B cell (primary cell): ENCODE data around the gene GLIPR1. TPM values are rescaled to one million over a fixed set of nuclear protein-coding genes. Genes with fewer than 3 reads are reported as not detected.

Source experiments
- ATAC-seq: fragments of 200-7000 bp; cut with Tn5 transposase; one replicate; pipeline ENCODE4 v1.10.0; 2021; ENCODE audit warnings: low read depth, mild to moderate bottlenecking, moderate number of reproducible peaks, moderate library complexity
- CTCF ChIA-PET: fragments of 350-600 bp; sonication (Branson Sonifier 250); formaldehyde crosslinking; loops from one replicate; lab custom pipeline; 2021; ENCODE audit warnings: antibody characterized with exemption, inconsistent platforms; lab: Charles Lee
- POLR2A ChIA-PET: fragments of 350-600 bp; sonication (Branson Sonifier 250); formaldehyde crosslinking; loops from one replicate; lab custom pipeline; 2021; ENCODE audit warnings: antibody characterized with exemption; lab: Charles Lee
- DNase-seq: peaks from one replicate; pipeline ENCODE4 v3.0.0; 2013
- H2AFZ ChIP-seq: 2 replicates; pipeline ENCODE4 v1.6.1; 2012; ENCODE audit warnings: mild to moderate bottlenecking, low read depth, low read length; ENCODE audit not compliant: insufficient read depth, poor library complexity, severe bottlenecking
- H3K27ac ChIP-seq, 2 donors: 1 replicate in 1 of 2; 2 replicates in 1 of 2; pipeline ENCODE4 v1.5.1; 2012 to 2013; ENCODE audit warnings: low read length in 2 of 2, mild to moderate bottlenecking in 2 of 2, moderate library complexity in 1 of 2
- H3K27me3 ChIP-seq, 4 experiments: fragments of 200-600 bp in 1 of 4; sonication (generic) in 1 of 4; replicated peaks in 1 of 4; 1 replicate in 2 of 4; 2 replicates in 2 of 4; pipeline versions ENCODE4 v1.6.1 to v1.7.0; 2013 to 2016; ENCODE audit warnings: low read length in 3 of 4, mild to moderate bottlenecking in 2 of 4, mixed read lengths in 1 of 4, moderate library complexity in 1 of 4; ENCODE audit not compliant: insufficient read depth in 4 of 4, control insufficient read depth in 3 of 4; ENCODE audit errors: control extremely low read depth in 1 of 4
- H3K36me3 ChIP-seq, 2 experiments: replicated peaks in 1 of 2; 1 replicate in 1 of 2; 2 replicates in 1 of 2; pipeline versions ENCODE4 v1.6.1 to v1.7.1; 2013; ENCODE audit warnings: low read length in 1 of 2; ENCODE audit not compliant: insufficient read depth in 2 of 2, control insufficient read depth in 1 of 2; ENCODE audit errors: control extremely low read depth in 1 of 2, extremely low read depth in 1 of 2
- H3K4me1 ChIP-seq, 2 donors: fragments of 200-600 bp in 1 of 2; sonication (generic) in 1 of 2; 1 replicate in 1 of 2; 2 replicates in 1 of 2; pipeline versions ENCODE4 v1.5.1 to v1.6.1; 2013 to 2017; ENCODE audit warnings: low read length in 2 of 2; ENCODE audit not compliant: control insufficient read depth in 2 of 2, insufficient read depth in 2 of 2
- H3K4me2 ChIP-seq: replicated peaks from 2 replicates; pipeline ENCODE3; 2012; ENCODE audit warnings: mild to moderate bottlenecking, low read depth, low read length; ENCODE audit not compliant: poor library complexity, severe bottlenecking
- H3K4me3 ChIP-seq, 5 experiments: fragments of 200-600 bp in 1 of 5; sonication (generic) in 1 of 5; 1 replicate in 3 of 5; 2 replicates in 2 of 5; pipeline versions ENCODE4 v1.5.1 to v1.7.0; 2011 to 2016; ENCODE audit warnings: low read length in 4 of 5, mild to moderate bottlenecking in 4 of 5, low read depth in 2 of 5, control low read depth in 1 of 5, moderate library complexity in 1 of 5; ENCODE audit not compliant: insufficient read depth in 1 of 5; ENCODE audit errors: control extremely low read depth in 1 of 5, extremely low read depth in 1 of 5
- H3K79me2 ChIP-seq: fragments of 200-600 bp; sonication (generic); one replicate; pipeline ENCODE4 v1.6.0; 2016; ENCODE audit warnings: low read length; ENCODE audit not compliant: control insufficient read depth, insufficient read depth
- H3K9ac ChIP-seq: fragments of 200-600 bp; sonication (generic); 2 replicates; pipeline ENCODE4 v1.6.1; 2017; ENCODE audit warnings: mild to moderate bottlenecking, low read length, moderate library complexity
- H3K9me3 ChIP-seq, 3 donors: one replicate each; pipeline versions ENCODE4 v1.6.1 to v1.7.1; 2013; ENCODE audit warnings: low read length in 2 of 3; ENCODE audit not compliant: control insufficient read depth in 2 of 3, insufficient read depth in 1 of 3; ENCODE audit errors: control extremely low read depth in 1 of 3
- H4K20me1 ChIP-seq: 2 replicates; pipeline ENCODE4 v1.6.0; 2012; ENCODE audit warnings: mild to moderate bottlenecking, low read length; ENCODE audit not compliant: insufficient read depth, control insufficient read depth, poor library complexity, severe bottlenecking
- H3K27ac Mint-ChIP-seq: one replicate; pipeline ENCODE4 v1.8.0; 2021; ENCODE audit warnings: mixed read lengths
- H3K27me3 Mint-ChIP-seq: one replicate; pipeline ENCODE4 v1.8.0; 2021; ENCODE audit warnings: mixed read lengths
- H3K4me1 Mint-ChIP-seq: one replicate; pipeline ENCODE4 v1.8.0; 2021; ENCODE audit warnings: mixed read lengths
- H3K4me3 Mint-ChIP-seq: one replicate; pipeline ENCODE4 v1.8.0; 2021; ENCODE audit warnings: mixed read lengths
- H3K9me3 Mint-ChIP-seq: one replicate; pipeline ENCODE4 v1.8.0; 2022; ENCODE audit warnings: mixed read lengths; ENCODE audit not compliant: insufficient read depth
- EZH2 ChIP-seq: IDR thresholded peaks from 2 replicates; pipeline ENCODE4 v1.6.1; 2012; ENCODE audit warnings: borderline replicate concordance, low read depth, mild to moderate bottlenecking, moderate library complexity, low read length; ENCODE audit not compliant: insufficient read depth, poor library complexity, severe bottlenecking
- WGBS: methylation state at CpG from one replicate; pipeline ENCODE4 v1.1.5; 2013; ENCODE audit warnings: missing lambda C conversion rate; ENCODE audit not compliant: insufficient coverage; 5-methylcytosine and 5-hydroxymethylcytosine counted together
- intact Hi-C: fragments of 100-400 bp; cut with micrococcal nuclease; formaldehyde crosslinking; loops from one replicate; pipeline ENCODE4 v1.10.0; 2022
- polyA plus RNA-seq: library from polyadenylated mRNA; depleted of rRNA; stranded (reverse); fragments of >200 nt; gene quantifications from 2 replicates; pipeline ENCODE4 v1.2.3, GENCODE V29; 2012
- total RNA-seq, 2 donors: library from RNA; stranded (reverse); fragments of 120-200 nt in 1 of 2; gene quantifications; 1 replicate in 1 of 2; 2 replicates in 1 of 2; pipeline versions ENCODE4 v1.2.3 to v1.2.4, GENCODE V29; 2013 to 2022
- TF ChIP-seq, protein P1 (sequence below): fragments of 200-600 bp; IDR thresholded peaks from one replicate; pipeline ENCODE4 v1.8.0; 2022; ENCODE audit warnings: antibody characterized with exemption, mild to moderate bottlenecking

The GLIPR1 gene
- total and polyA plus RNA-seq, 2 donors (not counting 1 experiment from before 2014, with no cell fraction given) = 52.3 to 117 TPM

DNA sequence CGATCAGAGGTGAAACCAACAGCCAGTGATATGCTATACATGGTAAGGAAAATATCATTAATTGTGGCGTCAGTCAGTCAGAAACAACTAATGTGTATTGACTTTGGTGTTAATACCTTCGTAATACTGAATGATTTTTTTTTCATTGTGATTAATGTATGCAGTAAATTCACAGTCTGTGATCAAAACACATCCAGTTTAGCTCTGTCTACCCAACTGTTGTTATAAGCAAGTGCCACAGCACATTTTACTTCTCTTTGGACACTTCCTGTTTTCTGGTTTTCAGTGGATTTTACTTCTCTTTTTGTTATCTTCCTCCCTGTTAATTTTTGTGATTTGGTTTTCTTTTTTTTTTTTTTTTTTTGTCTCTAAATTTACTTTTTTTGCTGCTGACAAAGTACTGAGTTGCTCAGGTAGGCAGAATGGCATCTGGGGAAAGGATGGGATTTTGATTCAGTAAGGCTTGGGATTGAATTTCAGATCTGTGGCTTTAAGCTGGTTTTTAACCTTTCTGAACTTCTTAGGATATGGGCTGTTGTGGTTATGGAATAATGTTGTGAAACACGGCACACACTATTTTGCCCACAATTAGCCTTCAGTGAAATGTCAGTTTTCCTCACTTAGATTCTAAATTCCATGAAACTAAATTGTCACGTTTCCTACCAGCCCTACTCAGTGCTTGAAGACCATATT lies 604 bp downstream of the GLIPR1 start:
- intact Hi-C loops = loop anchor here (1.0 to 5.0 kb wide), 6 partner anchors 44 to 1282 kb away; partner anchors contain the start of genes GLIPR1L2 and OSBPL8
- H3K4me1 Mint-ChIP-seq = peaks cover 76% of the 10 kb centered on the region

DNA sequence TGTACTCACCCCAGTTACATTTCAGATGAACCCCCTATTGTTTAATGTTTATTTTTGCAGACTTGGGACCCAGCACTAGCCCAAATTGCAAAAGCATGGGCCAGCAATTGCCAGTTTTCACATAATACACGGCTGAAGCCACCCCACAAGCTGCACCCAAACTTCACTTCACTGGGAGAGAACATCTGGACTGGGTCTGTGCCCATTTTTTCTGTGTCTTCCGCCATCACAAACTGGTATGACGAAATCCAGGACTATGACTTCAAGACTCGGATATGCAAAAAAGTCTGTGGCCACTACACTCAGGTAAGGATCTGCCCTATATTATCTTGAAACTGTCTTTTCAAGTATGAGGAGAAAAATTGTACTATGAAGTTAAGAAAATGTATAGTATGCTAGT lies 1.2 kb downstream of the GLIPR1 start:
- ChIA-PET POLR2A (interaction anchor here (1.0 to 2.5 kb wide), 2 partner anchors 19 to 91 kb away, joined by 3 to 9 read pairs; partner anchors contain the start of gene GLIPR1L2), CTCF (interaction anchor here (1.1 to 10.9 kb wide), 8 partner anchors 7 to 147 kb away, joined by 4 to 124 read pairs (median 20); partner anchors contain the start of genes GLIPR1L1, GLIPR1L2 and KRR1)
- Mint-ChIP-seq H3K4me3 (peak overlapping the region; percentile 98), H3K4me1 (peaks cover 77% of the 10 kb centered on the region), H3K27ac (peak overlapping the region; percentile 99), H3K9me3 (no peaks in the 10 kb centered on the region), H3K27me3 (no peaks in the 10 kb centered on the region)
- Histone ChIP-seq H3K36me3 (peaks cover 2 to 27% of the 10 kb centered on the region in 2 experiments), H3K27ac (peak overlapping the region; percentile 75 to 79), H3K79me2 (peaks cover 57% of the 10 kb centered on the region), H3K27me3 (no peaks in the 10 kb centered on the region), H3K9me3 (no peaks in the 10 kb centered on the region), H3K4me2 (peak overlapping the region; percentile 73), H2AFZ (peak overlapping the region; percentile 9), H3K4me3 (peak overlapping the region; percentile 66 to 98 (median 80)), H4K20me1 (no peaks in the 10 kb centered on the region), H3K9ac (peak overlapping the region; percentile 74), H3K4me1 (peaks cover 64 to 67% of the 10 kb centered on the region in 2 donors)
- intact Hi-C loops = loop anchor here (1.0 to 5.0 kb wide), 6 partner anchors 45 to 1281 kb away; partner anchors contain the start of genes GLIPR1L2 and OSBPL8
- DNase-seq (peak; percentile 27), ATAC-seq (no peak)
- WGBS = 21% methylated on average over 3 of the region's 4 CpGs
- TF ChIP-seq, protein P1, sequence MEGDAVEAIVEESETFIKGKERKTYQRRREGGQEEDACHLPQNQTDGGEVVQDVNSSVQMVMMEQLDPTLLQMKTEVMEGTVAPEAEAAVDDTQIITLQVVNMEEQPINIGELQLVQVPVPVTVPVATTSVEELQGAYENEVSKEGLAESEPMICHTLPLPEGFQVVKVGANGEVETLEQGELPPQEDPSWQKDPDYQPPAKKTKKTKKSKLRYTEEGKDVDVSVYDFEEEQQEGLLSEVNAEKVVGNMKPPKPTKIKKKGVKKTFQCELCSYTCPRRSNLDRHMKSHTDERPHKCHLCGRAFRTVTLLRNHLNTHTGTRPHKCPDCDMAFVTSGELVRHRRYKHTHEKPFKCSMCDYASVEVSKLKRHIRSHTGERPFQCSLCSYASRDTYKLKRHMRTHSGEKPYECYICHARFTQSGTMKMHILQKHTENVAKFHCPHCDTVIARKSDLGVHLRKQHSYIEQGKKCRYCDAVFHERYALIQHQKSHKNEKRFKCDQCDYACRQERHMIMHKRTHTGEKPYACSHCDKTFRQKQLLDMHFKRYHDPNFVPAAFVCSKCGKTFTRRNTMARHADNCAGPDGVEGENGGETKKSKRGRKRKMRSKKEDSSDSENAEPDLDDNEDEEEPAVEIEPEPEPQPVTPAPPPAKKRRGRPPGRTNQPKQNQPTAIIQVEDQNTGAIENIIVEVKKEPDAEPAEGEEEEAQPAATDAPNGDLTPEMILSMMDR = no peak
- TF ChIP-seq EZH2 = no peak

More for the DNA sequence above, 604 bp downstream of the GLIPR1 start:
- no peaks in the 10 kb centered on the region for H3K9me3 ChIP-seq
- H3K36me3 ChIP-seq = peaks cover 2 to 27% of the 10 kb centered on the region in 2 experiments
- H3K4me3 ChIP-seq = peak overlapping the region; percentile 66 to 98 (median 80)
- Mint-ChIP-seq H3K27ac (peak overlapping the region; percentile 99), H3K4me3 (peak overlapping the region; percentile 98), H3K27me3 (no peaks in the 10 kb centered on the region), H3K9me3 (no peaks in the 10 kb centered on the region)
- 0% methylated on average over 1 of the region's 5 CpGs for WGBS
- TF ChIP-seq EZH2 = no peak
- peak; percentile 74 for DNase-seq
- no peaks in the 10 kb centered on the region for H4K20me1 ChIP-seq
- peaks cover 50% of the 10 kb centered on the region for H3K79me2 ChIP-seq
- ChIA-PET CTCF (interaction anchor here (1.0 to 10.9 kb wide), 9 partner anchors 8 to 147 kb away, joined by 3 to 124 read pairs (median 5); partner anchors contain the start of genes GLIPR1L1 and GLIPR1L2), POLR2A (interaction anchor here (1.0 to 2.5 kb wide), 4 partner anchors 9 to 90 kb away, joined by 3 to 9 read pairs (median 5); partner anchors contain the start of gene GLIPR1L2)
- H3K9ac ChIP-seq = peak overlapping the region; percentile 74
- H3K27ac ChIP-seq = peak overlapping the region; percentile 75 to 79
- H3K27me3 ChIP-seq = no peaks in the 10 kb centered on the region
- ATAC-seq = peak; percentile 44
- peak overlapping the region; percentile 49 for H2AFZ ChIP-seq
- H3K4me2 ChIP-seq = peak overlapping the region; percentile 73
- peaks cover 64 to 67% of the 10 kb centered on the region in 2 donors for H3K4me1 ChIP-seq
